ENCODE measurements around the gene AUP1. TPM values are rescaled to one million over a fixed set of nuclear protein-coding genes. Genes with fewer than 3 reads are reported as not detected.

AUP1 gene
- total RNA-seq, 2 donors from 2014 or later = 82.5 to 170 TPM

DNA sequence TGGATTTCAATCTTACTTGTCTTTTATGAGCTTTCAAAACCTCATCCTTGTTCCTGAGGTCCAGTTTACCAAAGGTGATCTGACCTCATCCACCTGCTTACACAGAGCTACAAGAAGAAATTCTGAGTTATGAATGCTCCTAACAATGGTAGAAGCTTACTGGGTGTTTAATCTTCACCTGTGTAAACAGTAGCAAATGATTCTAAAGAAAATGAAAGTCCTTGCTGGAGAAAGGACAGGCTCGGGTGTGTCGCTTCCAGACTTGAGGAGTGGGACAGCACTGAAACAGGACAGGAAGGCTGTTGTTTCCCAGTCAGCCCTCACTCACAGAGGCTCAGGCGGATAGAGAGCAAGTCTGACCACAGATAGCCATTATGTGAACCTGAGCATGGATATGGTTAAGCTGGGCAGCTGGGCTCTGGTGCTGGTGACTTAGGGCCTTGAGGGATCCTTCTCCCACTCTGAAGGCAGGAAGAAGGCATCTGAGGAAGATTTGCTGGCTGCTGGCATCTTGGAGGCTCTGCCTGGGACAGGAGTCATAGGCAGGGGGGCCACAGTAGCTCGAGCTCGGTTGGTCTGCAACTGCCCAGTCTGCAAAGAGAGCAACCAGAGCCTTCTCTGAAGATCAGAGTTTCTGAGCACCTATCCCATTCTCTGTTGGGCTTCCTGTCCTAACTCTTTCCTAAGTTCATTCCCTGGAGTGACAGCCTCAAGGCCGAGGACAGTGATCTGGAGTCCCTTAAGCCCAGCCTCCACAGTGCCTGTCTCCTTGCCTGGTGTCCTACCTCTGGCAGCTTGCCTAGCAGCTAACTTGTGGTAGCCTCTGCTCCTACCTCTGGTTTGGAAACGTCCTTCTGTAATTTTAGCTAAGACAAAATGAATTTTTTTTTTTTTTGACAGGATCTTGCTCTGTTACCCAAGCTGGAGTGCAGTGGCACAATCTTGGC lies 29.1 kb upstream of the AUP1 start:
- Histone ChIP-seq H3K4me1 (peaks cover 12% of the 10 kb centered on the region), H3K27ac (no peak overlapping the region), H3K36me3 (replicated peaks in 1 of 2; ENCODE audit: insufficient read depth in 1 of 2, low read depth in 2 of 2) (no peaks in the 10 kb centered on the region), H3K4me3 (no peak overlapping the region), H3K27me3 (no peaks in the 10 kb centered on the region), H3K9me3 (no peaks in the 10 kb centered on the region)
- no peak for ATAC-seq
- TF ChIP-seq POLR2A (IDR thresholded peaks at IDR 0.05) = no peak
- TF ChIP-seq, protein P1, sequence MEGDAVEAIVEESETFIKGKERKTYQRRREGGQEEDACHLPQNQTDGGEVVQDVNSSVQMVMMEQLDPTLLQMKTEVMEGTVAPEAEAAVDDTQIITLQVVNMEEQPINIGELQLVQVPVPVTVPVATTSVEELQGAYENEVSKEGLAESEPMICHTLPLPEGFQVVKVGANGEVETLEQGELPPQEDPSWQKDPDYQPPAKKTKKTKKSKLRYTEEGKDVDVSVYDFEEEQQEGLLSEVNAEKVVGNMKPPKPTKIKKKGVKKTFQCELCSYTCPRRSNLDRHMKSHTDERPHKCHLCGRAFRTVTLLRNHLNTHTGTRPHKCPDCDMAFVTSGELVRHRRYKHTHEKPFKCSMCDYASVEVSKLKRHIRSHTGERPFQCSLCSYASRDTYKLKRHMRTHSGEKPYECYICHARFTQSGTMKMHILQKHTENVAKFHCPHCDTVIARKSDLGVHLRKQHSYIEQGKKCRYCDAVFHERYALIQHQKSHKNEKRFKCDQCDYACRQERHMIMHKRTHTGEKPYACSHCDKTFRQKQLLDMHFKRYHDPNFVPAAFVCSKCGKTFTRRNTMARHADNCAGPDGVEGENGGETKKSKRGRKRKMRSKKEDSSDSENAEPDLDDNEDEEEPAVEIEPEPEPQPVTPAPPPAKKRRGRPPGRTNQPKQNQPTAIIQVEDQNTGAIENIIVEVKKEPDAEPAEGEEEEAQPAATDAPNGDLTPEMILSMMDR (IDR thresholded peaks at IDR 0.05) = no peak
- no peak for DNase-seq
- 54 to 55% methylated on average over 7 of the region's 7 CpGs for WGBS, 2 donors
- intact Hi-C loops (cut with DNase I) = no loop called here

DNA sequence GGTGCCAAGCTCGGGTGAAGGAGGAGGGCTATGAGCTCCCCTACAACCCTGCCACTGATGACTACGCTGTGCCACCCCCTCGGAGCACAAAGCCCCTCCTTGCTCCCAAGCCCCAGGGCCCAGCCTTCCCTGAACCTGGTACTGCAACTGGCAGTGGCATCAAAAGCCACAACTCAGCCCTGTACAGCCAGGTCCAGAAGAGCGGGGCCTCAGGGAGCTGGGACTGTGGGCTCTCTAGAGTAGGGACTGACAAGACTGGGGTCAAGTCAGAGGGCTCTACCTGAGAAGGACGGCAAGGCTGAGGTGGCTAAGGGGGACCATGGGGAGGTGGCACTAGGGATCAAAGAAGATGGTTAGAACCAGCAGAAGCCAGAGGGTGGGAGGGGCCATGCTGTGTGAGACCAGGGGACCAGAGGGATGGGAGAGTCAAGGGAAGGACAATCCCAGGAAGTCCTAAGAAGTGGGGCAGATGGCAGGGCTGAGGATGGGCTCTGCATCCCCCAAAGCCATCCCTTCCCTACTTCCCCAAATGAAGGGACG lies 27.4 kb upstream of the AUP1 start:
- Histone ChIP-seq H3K27me3 (no peaks in the 10 kb centered on the region), H3K4me1 (peaks cover 16% of the 10 kb centered on the region), H3K36me3 (replicated peaks in 1 of 2; ENCODE audit: insufficient read depth in 1 of 2, low read depth in 2 of 2) (no peaks in the 10 kb centered on the region), H3K9me3 (no peaks in the 10 kb centered on the region), H3K4me3 (no peak overlapping the region), H3K27ac (no peak overlapping the region)
- no peak for DNase-seq
- TF ChIP-seq, protein P1 (IDR thresholded peaks at IDR 0.05) = no peak
- no peak for TF ChIP-seq POLR2A (IDR thresholded peaks at IDR 0.05)
- ATAC-seq = no peak
- WGBS, 2 donors = 89 to 96% methylated on average over 6 of the region's 6 CpGs
- intact Hi-C loops (cut with DNase I) = no loop called here

DNA sequence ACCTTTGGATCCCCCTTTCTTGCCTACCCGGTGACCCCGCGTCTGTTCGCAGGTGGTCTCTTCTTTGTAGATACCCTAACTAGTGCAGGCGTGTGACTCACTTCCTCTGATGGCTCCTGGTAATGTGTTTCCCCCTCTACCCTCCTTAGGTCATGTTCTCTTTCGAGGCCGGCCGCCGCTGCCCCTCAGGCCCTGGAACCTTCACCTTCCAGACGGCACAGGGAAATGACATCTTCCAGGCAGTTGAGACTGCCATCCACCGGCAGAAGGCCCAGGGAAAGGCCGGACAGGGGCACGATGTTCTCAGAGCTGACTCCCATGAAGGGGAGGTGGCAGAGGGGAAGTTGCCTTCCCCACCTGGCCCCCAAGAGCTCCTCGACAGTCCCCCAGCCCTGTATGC lies 26.7 kb upstream of the AUP1 start:
- no peak for ATAC-seq
- Histone ChIP-seq H3K27ac (no peak overlapping the region), H3K4me3 (no peak overlapping the region)

DNA sequence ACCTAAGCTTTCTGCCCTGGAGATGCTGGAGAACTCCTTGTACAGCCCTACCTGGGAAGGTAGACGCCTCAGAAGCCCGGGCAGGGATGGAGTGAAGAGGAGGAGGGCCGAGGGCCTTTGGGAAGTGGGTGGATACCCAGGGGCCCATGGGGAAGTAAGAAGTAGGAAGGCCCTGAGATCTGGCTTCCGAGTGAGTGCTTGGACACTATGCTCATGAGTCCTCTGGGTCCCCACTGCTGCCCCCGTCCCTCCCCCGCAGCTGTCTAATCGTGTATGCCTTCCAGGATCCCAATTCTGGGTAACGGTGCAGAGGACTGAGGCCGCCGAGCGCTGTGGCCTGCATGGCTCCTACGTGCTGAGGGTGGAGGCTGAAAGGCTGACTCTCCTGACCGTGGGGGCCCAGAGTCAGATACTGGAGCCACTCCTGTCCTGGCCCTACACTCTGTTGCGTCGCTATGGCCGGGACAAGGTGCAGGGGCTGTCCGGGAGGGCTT lies 26.2 kb upstream of the AUP1 start:
- no peak for TF ChIP-seq POLR2A (IDR thresholded peaks at IDR 0.05)

More for the DNA sequence above, 26.7 kb upstream of the AUP1 start:
- Histone ChIP-seq H3K27me3 (no peaks in the 10 kb centered on the region), H3K36me3 (replicated peaks in 1 of 2; ENCODE audit: insufficient read depth in 1 of 2, low read depth in 2 of 2) (no peaks in the 10 kb centered on the region), H3K4me1 (peaks cover 16% of the 10 kb centered on the region), H3K9me3 (no peaks in the 10 kb centered on the region)
- no peak for TF ChIP-seq POLR2A (IDR thresholded peaks at IDR 0.05)
- TF ChIP-seq, protein P1 (IDR thresholded peaks at IDR 0.05) = no peak
- DNase-seq = no peak
- intact Hi-C loops (cut with DNase I) = no loop called here
- 89 to 95% methylated on average over 10 to 14 of the region's 14 CpGs for WGBS, 2 donors

DNA sequence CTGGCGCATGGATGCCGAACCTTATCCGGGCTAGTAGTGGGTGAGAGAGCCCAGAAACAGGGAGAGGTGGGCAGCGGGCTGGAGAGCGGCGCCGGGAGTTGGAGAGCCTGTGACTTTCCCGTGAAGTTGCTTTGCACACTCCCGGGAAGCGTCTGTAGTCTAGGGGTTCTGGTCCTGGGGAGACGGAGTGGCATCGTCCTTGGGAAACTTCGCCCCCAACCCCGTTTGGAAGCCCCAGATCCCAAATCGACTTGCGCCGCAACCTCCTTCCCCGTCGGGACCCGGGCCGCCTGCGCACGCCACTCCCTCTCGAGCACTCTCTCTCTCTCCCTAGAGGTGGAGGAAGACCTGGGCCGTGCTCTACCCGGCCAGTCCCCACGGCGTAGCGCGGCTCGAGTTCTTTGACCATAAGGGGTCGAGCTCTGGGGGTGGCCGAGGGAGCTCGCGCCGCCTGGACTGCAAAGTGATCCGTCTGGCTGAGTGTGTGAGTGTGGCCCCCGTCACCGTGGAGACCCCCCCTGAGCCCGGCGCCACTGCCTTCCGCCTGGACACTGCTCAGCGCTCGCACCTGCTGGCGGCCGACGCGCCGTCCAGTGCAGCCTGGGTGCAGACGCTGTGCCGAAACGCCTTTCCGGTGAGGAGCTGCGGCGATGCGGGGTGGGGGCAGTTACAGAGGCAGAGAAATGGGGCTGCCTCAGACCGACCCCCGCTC lies 25.5 kb upstream of the AUP1 start:
- TF ChIP-seq POLR2A (IDR thresholded peaks at IDR 0.05) = peak in 2 of 3 donors; percentile 32 to 44
- TF ChIP-seq, protein P1 (IDR thresholded peaks at IDR 0.05) = peak in 2 of 7 experiments; percentile 20 to 24
- DNase-seq = peak; percentile 46 to 55 (median 51)
- peak; percentile 65 for ATAC-seq
- WGBS, 2 donors = 0 to 2% methylated on average over 21 to 57 of the region's 58 CpGs
- Histone ChIP-seq H3K4me3 (peak overlapping the region; percentile 43 to 64), H3K36me3 (replicated peaks in 1 of 2; ENCODE audit: insufficient read depth in 1 of 2, low read depth in 2 of 2) (no peaks in the 10 kb centered on the region), H3K4me1 (peaks cover 16% of the 10 kb centered on the region), H3K27ac (peak overlapping the region; percentile 43 to 85 (median 74)), H3K9me3 (no peaks in the 10 kb centered on the region), H3K27me3 (no peaks in the 10 kb centered on the region)
- intact Hi-C loops (cut with DNase I) = no loop called here

More for the DNA sequence above, 26.2 kb upstream of the AUP1 start:
- intact Hi-C loops (cut with DNase I) = no loop called here
- Histone ChIP-seq H3K27me3 (no peaks in the 10 kb centered on the region), H3K4me3 (peak overlapping the region in 1 of 2 donors; percentile 64), H3K9me3 (no peaks in the 10 kb centered on the region), H3K4me1 (peaks cover 16% of the 10 kb centered on the region), H3K36me3 (replicated peaks in 1 of 2; ENCODE audit: insufficient read depth in 1 of 2, low read depth in 2 of 2) (no peaks in the 10 kb centered on the region), H3K27ac (peak overlapping the region in 2 of 4 donors; percentile 79 to 85)
- WGBS, 2 donors = 79 to 84% methylated on average over 15 to 17 of the region's 17 CpGs
- no peak for ATAC-seq
- peak in 1 of 4 donors; percentile 46 for DNase-seq

Data from body of pancreas (tissue), 4 donors.